HG02852 (cell line): ENCODE data around the gene CLEC5A.
"Not testable (repeated sequence)": the region's sequence is repeated elsewhere in the genome, so short reads cannot be mapped to it uniquely, and the experiment has no call there.

ENCODE experiments used
- ATAC-seq: cut with Tn5 transposase; IDR thresholded peaks from one replicate; pipeline ENCODE4 v1.9.1; 2021; ENCODE audit warnings: mild to moderate bottlenecking, moderate library complexity; ENCODE audit not compliant: unreplicated experiment

Gene CLEC5A

GRCh38 chr7:141949451-141949850 is 2.7 kb upstream of the CLEC5A start:
- no peak for ATAC-seq

GRCh38 chr7:141949021-141949420 is 2.2 kb upstream of the CLEC5A start:
- no peak for ATAC-seq

- no peak for ATAC-seq
Observed at GRCh38 chr7:141945356-141945755, 1.4 kb downstream of the CLEC5A start.

- no peak for ATAC-seq
Observed at GRCh38 chr7:141944811-141945210, 2.0 kb downstream of the CLEC5A start.

GRCh38 chr7:141943846-141944245 is 2.9 kb downstream of the CLEC5A start:
- no peak for ATAC-seq

GRCh38 chr7:141941075-141941474 is 5.7 kb downstream of the CLEC5A start:
- ATAC-seq = no peak

GRCh38 chr7:141930211-141930610 is 16.6 kb downstream of the CLEC5A start:
- ATAC-seq = no peak

- ATAC-seq = no peak
Observed at GRCh38 chr7:141928845-141929195, 18.0 kb downstream of the CLEC5A start.

GRCh38 chr7:141928146-141928844 is 18.5 kb downstream of the CLEC5A start:
- ATAC-seq = no peak

- no peak for ATAC-seq
Observed at GRCh38 chr7:141920281-141920680, 26.5 kb downstream of the CLEC5A start.

- no peak for ATAC-seq
Observed at GRCh38 chr7:141916099-141916498, 30.7 kb downstream of the CLEC5A start, which contains the start of gene OR9A4. Gene OR9A4 (plus strand): TSS chr7:141916399. CDS start chr7:141918876, 2,477 bp downstream.

GRCh38 chr7:141915565-141915964 is 31.2 kb downstream of the CLEC5A start:
- ATAC-seq = no peak

GRCh38 chr7:141911391-141911790 is 35.4 kb downstream of the CLEC5A start:
- no peak for ATAC-seq

- ATAC-seq = no peak
Observed at GRCh38 chr7:141906285-141906684, 40.5 kb downstream of the CLEC5A start.

GRCh38 chr7:141899366-141899765 is 47.4 kb downstream of the CLEC5A start:
- ATAC-seq = not testable (repeated sequence)

- no peak for ATAC-seq
Observed at GRCh38 chr7:141891336-141891735, 55.4 kb downstream of the CLEC5A start.

GRCh38 chr7:141889321-141889720 is 57.5 kb downstream of the CLEC5A start:
- no peak for ATAC-seq

- ATAC-seq = peak; percentile 84
Observed at GRCh38 chr7:141884539-141885225, 62.1 kb downstream of the CLEC5A start.

- ATAC-seq = no peak
Observed at GRCh38 chr7:141880960-141881359, 65.8 kb downstream of the CLEC5A start.

- no peak for ATAC-seq
Observed at GRCh38 chr7:141877365-141877764, 69.4 kb downstream of the CLEC5A start.
